ENCODE data around the gene ITGAE.

DNA sequence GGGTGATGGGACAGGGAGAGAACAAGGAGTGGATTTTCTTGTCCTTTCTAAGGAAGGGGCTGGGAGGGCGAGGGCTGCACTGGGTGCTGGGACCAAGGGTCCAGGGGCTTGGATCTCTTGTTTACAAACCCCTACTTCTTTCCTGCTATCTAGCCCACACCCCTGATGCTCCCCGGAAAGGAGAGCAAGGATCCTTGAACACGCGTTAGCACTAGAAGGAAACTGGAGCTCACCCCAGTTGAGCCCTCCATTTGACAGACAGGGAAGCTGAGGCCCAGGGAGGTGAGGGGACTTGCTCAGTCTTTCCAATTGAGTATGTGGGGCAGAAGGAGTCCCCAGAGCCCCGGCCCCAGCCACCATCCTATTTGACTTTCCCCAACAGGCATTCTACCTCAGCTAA is 4.6 kb upstream of the ITGAE start:
- TF ChIP-seq POLR2AphosphoS5 (IDR thresholded peaks at IDR 0.05; ENCODE audit: low read depth, low read length) (no peak), TCF7L2 (IDR thresholded peaks at IDR 0.05; ENCODE audit: low read depth, low read length) (no peak)
- TF ChIP-seq, protein P1, sequence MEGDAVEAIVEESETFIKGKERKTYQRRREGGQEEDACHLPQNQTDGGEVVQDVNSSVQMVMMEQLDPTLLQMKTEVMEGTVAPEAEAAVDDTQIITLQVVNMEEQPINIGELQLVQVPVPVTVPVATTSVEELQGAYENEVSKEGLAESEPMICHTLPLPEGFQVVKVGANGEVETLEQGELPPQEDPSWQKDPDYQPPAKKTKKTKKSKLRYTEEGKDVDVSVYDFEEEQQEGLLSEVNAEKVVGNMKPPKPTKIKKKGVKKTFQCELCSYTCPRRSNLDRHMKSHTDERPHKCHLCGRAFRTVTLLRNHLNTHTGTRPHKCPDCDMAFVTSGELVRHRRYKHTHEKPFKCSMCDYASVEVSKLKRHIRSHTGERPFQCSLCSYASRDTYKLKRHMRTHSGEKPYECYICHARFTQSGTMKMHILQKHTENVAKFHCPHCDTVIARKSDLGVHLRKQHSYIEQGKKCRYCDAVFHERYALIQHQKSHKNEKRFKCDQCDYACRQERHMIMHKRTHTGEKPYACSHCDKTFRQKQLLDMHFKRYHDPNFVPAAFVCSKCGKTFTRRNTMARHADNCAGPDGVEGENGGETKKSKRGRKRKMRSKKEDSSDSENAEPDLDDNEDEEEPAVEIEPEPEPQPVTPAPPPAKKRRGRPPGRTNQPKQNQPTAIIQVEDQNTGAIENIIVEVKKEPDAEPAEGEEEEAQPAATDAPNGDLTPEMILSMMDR (IDR thresholded peaks at IDR 0.05): no peak
- TF ChIP-seq, protein P2, sequence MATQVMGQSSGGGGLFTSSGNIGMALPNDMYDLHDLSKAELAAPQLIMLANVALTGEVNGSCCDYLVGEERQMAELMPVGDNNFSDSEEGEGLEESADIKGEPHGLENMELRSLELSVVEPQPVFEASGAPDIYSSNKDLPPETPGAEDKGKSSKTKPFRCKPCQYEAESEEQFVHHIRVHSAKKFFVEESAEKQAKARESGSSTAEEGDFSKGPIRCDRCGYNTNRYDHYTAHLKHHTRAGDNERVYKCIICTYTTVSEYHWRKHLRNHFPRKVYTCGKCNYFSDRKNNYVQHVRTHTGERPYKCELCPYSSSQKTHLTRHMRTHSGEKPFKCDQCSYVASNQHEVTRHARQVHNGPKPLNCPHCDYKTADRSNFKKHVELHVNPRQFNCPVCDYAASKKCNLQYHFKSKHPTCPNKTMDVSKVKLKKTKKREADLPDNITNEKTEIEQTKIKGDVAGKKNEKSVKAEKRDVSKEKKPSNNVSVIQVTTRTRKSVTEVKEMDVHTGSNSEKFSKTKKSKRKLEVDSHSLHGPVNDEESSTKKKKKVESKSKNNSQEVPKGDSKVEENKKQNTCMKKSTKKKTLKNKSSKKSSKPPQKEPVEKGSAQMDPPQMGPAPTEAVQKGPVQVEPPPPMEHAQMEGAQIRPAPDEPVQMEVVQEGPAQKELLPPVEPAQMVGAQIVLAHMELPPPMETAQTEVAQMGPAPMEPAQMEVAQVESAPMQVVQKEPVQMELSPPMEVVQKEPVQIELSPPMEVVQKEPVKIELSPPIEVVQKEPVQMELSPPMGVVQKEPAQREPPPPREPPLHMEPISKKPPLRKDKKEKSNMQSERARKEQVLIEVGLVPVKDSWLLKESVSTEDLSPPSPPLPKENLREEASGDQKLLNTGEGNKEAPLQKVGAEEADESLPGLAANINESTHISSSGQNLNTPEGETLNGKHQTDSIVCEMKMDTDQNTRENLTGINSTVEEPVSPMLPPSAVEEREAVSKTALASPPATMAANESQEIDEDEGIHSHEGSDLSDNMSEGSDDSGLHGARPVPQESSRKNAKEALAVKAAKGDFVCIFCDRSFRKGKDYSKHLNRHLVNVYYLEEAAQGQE (IDR thresholded peaks at IDR 0.05; ENCODE audit: insufficient read depth in 1 of 2, low read depth in 2 of 2, low read length in 1 of 2): no peak

Measured in Panc1 (cell line).